K562 (cell line): ENCODE data around the gene DPPA4. TPM values are rescaled to one million over a fixed set of nuclear protein-coding genes. Genes with fewer than 3 reads are reported as not detected.

Experiments
- ATAC-seq: fragments of 200-7000 bp; cut with Tn5 transposase; 3 replicates; pipeline ENCODE4 v1.9.1; 2020; ENCODE audit warnings: moderate library complexity
- BruUV-seq: library from RNA; stranded (reverse); fragments of 400-500 nt; replicated peaks from 2 replicates; lab custom pipeline; 2021; lab: Mats Ljungman, UMichigan
- CTCF ChIA-PET: fragments of 300-600 bp; formaldehyde crosslinking; extraction: SDS; loops from one replicate; lab custom pipeline; 2021; ENCODE audit warnings: low intra/inter-chr PET ratio; lab: Yijun Ruan, JAX
- POLR2A ChIA-PET: fragments of 300-600, 350-650 bp; sonication (Branson Sonifier 250); formaldehyde crosslinking; extraction: SDS; loops from one replicate; lab custom pipeline; 2021; ENCODE audit warnings: antibody characterized with exemption, inconsistent platforms; lab: Yijun Ruan, JAX
- DNase-seq, 4 experiments: peaks; one replicate each; pipeline versions ENCODE4 v3.0.0 to v3.0.0-alpha.2; 2011 to 2018; ENCODE audit warnings: low spot score in 3 of 4, mixed read lengths in 3 of 4; ENCODE audit errors: extremely low read depth in 1 of 4
- FAIRE-seq: peaks from 2 replicates; lab custom pipeline; 2011; peaks lifted over from hg19 to GRCh38; lab: Jason Lieb, UNC
- H2AFZ ChIP-seq: 2 replicates; pipeline ENCODE4 v1.6.0; 2011; ENCODE audit warnings: low read depth, low read length, control low read depth, inconsistent platforms
- H3K27ac ChIP-seq: fragments of 200-600 bp; 3 replicates; pipeline ENCODE4 v1.8.0; 2011; ENCODE audit warnings: low read depth, mild to moderate bottlenecking, control low read depth, inconsistent platforms, low read length, moderate library complexity, mixed read lengths; ENCODE audit errors: extremely low read depth
- H3K27me3 ChIP-seq, 2 experiments: fragments of 300-600 bp in 1 of 2; 2 replicates in 1 of 2; 3 replicates in 1 of 2; pipeline versions ENCODE4 v1.6.0 to v1.8.0; 2011; ENCODE audit warnings: inconsistent platforms in 2 of 2, low read length in 2 of 2, mild to moderate bottlenecking in 1 of 2, mixed read lengths in 1 of 2, moderate library complexity in 1 of 2; ENCODE audit not compliant: control insufficient read depth in 2 of 2, insufficient read depth in 2 of 2
- H3K36me3 ChIP-seq: fragments of 300-600 bp; 3 replicates; pipeline ENCODE4 v1.8.0; 2011; ENCODE audit warnings: mild to moderate bottlenecking, low read length, inconsistent platforms; ENCODE audit not compliant: control insufficient read depth, insufficient read depth
- H3K4me1 ChIP-seq, 2 experiments: fragments of 200-600 bp in 1 of 2; replicated peaks in 1 of 2; 2 replicates in 1 of 2; 3 replicates in 1 of 2; pipeline versions ENCODE4 v1.5.1 to v1.8.0; 2011; ENCODE audit warnings: inconsistent platforms in 2 of 2, low read length in 2 of 2, mild to moderate bottlenecking in 1 of 2, mixed read lengths in 1 of 2, moderate library complexity in 1 of 2; ENCODE audit not compliant: control insufficient read depth in 2 of 2, insufficient read depth in 2 of 2
- H3K4me2 ChIP-seq: 2 replicates; pipeline ENCODE4 v1.6.1; 2011; ENCODE audit warnings: low read length, control low read depth, inconsistent platforms, mixed read lengths; ENCODE audit not compliant: insufficient read depth
- H3K4me3 ChIP-seq: fragments of 200-600 bp; sonication (generic), shearing (Covaris generic); 2 replicates; pipeline ENCODE4 v1.5.1; 2016; ENCODE audit warnings: control low read depth, inconsistent platforms
- H3K79me2 ChIP-seq: fragments of 200-600 bp; 3 replicates; pipeline ENCODE4 v1.8.0; 2011; ENCODE audit warnings: low read length, inconsistent platforms; ENCODE audit not compliant: control insufficient read depth, insufficient read depth
- H3K9ac ChIP-seq, 2 experiments: 2 replicates each; pipeline versions ENCODE4 v1.6.0 to v1.6.1; 2011; ENCODE audit warnings: low read depth in 2 of 2, low read length in 2 of 2, control low read depth in 1 of 2, inconsistent platforms in 1 of 2, mild to moderate bottlenecking in 1 of 2, mixed read lengths in 1 of 2; ENCODE audit not compliant: insufficient read depth in 1 of 2
- H3K9me1 ChIP-seq: one replicate; pipeline ENCODE4 v1.6.0; 2011; ENCODE audit warnings: inconsistent platforms, mild to moderate bottlenecking, low read length, moderate library complexity; ENCODE audit not compliant: control insufficient read depth, insufficient read depth
- H3K9me3 ChIP-seq: replicated peaks from 2 replicates; pipeline ENCODE4 v1.5.1; 2011; ENCODE audit warnings: low read depth, low read length, inconsistent platforms; ENCODE audit not compliant: control insufficient read depth, insufficient read depth
- H4K20me1 ChIP-seq: replicated peaks from 2 replicates; pipeline ENCODE4 v1.6.1; 2011; ENCODE audit warnings: low read length, inconsistent platforms, mixed read lengths; ENCODE audit not compliant: control insufficient read depth, insufficient read depth
- CREM ChIP-seq: IDR thresholded peaks from 2 replicates; pipeline ENCODE4 v1.6.1; 2014; ENCODE audit warnings: antibody characterized with exemption, low read depth
- GATAD2B ChIP-seq: fragments of 450-650 bp; IDR thresholded peaks from 2 replicates; pipeline ENCODE4 v1.6.1; 2017; ENCODE audit warnings: mild to moderate bottlenecking, borderline replicate concordance
- MBD1 ChIP-seq: fragments of 250-450 bp; sonication (Bioruptor Pico); IDR thresholded peaks from 2 replicates; pipeline ENCODE4 v1.8.0; 2022; ENCODE audit warnings: inconsistent platforms
- SMAD1 ChIP-seq: fragments of 150-350 bp; IDR thresholded peaks from 2 replicates; pipeline ENCODE4 v1.6.1; 2014; ENCODE audit warnings: low read length, low read depth; ENCODE audit not compliant: partially characterized antibody
- ZNF184 ChIP-seq: sonication (generic); formaldehyde crosslinking; IDR thresholded peaks from 2 replicates; pipeline ENCODE4 v1.5.0; 2020; ENCODE audit warnings: missing genetic modification reagents
- ZNF668 ChIP-seq: fragments of 250-450 bp; sonication (Bioruptor Pico); IDR thresholded peaks from 2 replicates; pipeline ENCODE4 v1.8.0; 2022; ENCODE audit warnings: mild to moderate bottlenecking, inconsistent platforms
- WGBS: fragments of 100-300 bp; shearing (Covaris generic); methylation state at CpG from one replicate; pipeline ENCODE4 v1.1.6; 2016; ENCODE audit warnings: low coverage, mixed read lengths; ENCODE audit not compliant: insufficient coverage; ENCODE audit errors: missing lambda C conversion rate; 5-methylcytosine and 5-hydroxymethylcytosine counted together
- in situ Hi-C: fragments of 300-500 bp; cut with MboI; formaldehyde crosslinking; loops from 4 replicates; pipeline ENCODE4 v1.15.0; 2018; ENCODE audit warnings: inconsistent platforms, mixed read lengths
- intact Hi-C: fragments of 100-400 bp; cut with micrococcal nuclease; formaldehyde crosslinking; loops from 2 replicates; pipeline ENCODE4 v1.14.2; 2022
- polyA plus RNA-seq, 8 experiments: library from polyadenylated mRNA; depleted of rRNA in 4 of 8; stranded (reverse) in 5 of 8; unstranded in 3 of 8; fragments of >200 nt; fragmentation: Nextera tagmentation in 2 of 8; fragmentation: Illumina TruSeq in 1 of 8; extraction: Ambion mirVana in 2 of 8; extraction: Trizol in 1 of 8; gene quantifications; 2 replicates each; pipeline versions ENCODE4 v1.2.1 to v1.2.3, GENCODE V29; 2011 to 2014; ENCODE audit warnings: inconsistent platforms in 1 of 8, missing spikeins in 1 of 8
- total RNA-seq, 7 experiments: library from RNA; depleted of rRNA in 6 of 7; stranded (reverse); fragments of >200 nt in 6 of 7; fragmentation: Illumina TruSeq in 2 of 7; extraction: Trizol in 2 of 7; gene quantifications; 2 replicates each; pipeline versions ENCODE4 v1.2.1 to v1.2.3, GENCODE V29; 2011 to 2021; ENCODE audit warnings: low replicate concordance in 1 of 7

DPPA4 gene
- total and polyA plus RNA-seq, 9 of the 15 experiments (the other 6 are each of a cell fraction or from before 2014, with no cell fraction given): 0.53 TPM; not detected in 8

GRCh38 chr3:109297496-109297895 lies 39.9 kb downstream of the DPPA4 start:
- no peaks in the 10 kb centered on the region for H3K27me3 ChIP-seq
- intact Hi-C loops (no loop called here), in situ Hi-C loops (no loop called here)
- no TSS peak for BruUV-seq
- H3K36me3 ChIP-seq: no peaks in the 10 kb centered on the region
- no peak overlapping the region for H3K4me2 ChIP-seq
- H3K9me1 ChIP-seq: no peaks in the 10 kb centered on the region
- no peaks in the 10 kb centered on the region for H4K20me1 ChIP-seq
- H3K27ac ChIP-seq: no peak overlapping the region
- H3K4me1 ChIP-seq: no peaks in the 10 kb centered on the region
- H3K4me3 ChIP-seq: no peak overlapping the region
- ChIA-PET POLR2A (no interaction called here), CTCF (no interaction called here)
- no peak overlapping the region for H2AFZ ChIP-seq
- H3K9me3 ChIP-seq: no peaks in the 10 kb centered on the region
- H3K79me2 ChIP-seq: no peaks in the 10 kb centered on the region
- ATAC-seq (no peak), FAIRE-seq (no peak), DNase-seq (no peak)
- WGBS: 0% methylated on average over 2 of the region's 2 CpGs
- no peak overlapping the region for H3K9ac ChIP-seq
- no peak for TF ChIP-seq CREM
- no peak for TF ChIP-seq GATAD2B
- no peak for TF ChIP-seq SMAD1
- no peak for TF ChIP-seq ZNF184
- no peak for TF ChIP-seq ZNF668
- TF ChIP-seq MBD1 (CRISPR knock-in tag): no peak
- TF ChIP-seq, all 486 proteins: peak for 0
